ENCODE data around the gene PGBD2.
A peak's percentile ranks its signal among the peaks of the same experiment; 100 is the strongest.

The PGBD2 gene

DNA sequence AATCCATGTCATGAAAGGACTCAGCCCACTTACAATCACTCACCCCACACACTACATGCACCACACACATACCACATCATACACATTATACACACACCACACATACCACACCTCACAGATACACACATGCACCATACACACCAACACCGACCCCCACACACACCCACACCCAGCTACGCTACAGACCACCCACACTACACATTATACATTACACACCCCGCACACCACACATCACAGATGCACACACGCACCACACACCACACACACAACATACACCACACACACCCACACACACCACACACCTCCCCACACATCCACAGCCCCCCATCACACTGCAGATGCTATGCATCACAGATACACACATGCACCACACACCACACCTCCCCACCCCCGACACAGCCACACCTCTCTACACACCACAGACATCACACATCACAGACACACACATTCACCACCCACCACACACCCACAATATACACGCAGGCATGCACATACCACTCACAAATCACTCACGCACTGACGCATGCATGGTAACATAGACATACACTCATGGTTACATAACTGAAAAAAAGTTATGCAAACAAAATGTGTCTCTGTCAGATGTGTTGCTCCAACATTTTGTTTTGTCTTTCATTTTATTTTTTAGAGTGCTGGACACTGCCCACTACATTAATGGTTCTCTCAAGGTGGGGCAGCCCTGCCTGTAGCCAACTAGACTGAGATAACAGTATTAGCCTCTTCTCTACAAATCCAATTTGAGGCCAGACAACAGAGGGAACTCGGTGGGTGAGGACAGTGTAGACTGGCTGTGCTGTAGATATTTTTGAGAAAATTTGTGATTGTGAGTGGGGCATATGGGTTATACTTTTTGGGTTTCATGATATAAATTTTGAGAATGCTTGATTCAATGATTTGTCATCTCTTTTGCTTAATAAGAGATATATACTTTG is 15.2 kb upstream of the PGBD2 start:
- H3K27me3 ChIP-seq (ENCODE audit: control insufficient read depth, insufficient read depth, low read length): no peaks in the 10 kb centered on the region
- H3K9ac ChIP-seq (ENCODE audit: low read length): no peak overlapping the region
- peaks cover 12% of the 10 kb centered on the region for H3K4me1 ChIP-seq (ENCODE audit: control insufficient read depth, insufficient read depth, low read length)
- no peak overlapping the region for H3K27ac ChIP-seq (ENCODE audit: low read depth, low read length)
- no peak overlapping the region for H3K4me3 ChIP-seq (ENCODE audit: low read depth, low read length)
- no peaks in the 10 kb centered on the region for H3K36me3 ChIP-seq (ENCODE audit: control insufficient read depth, insufficient read depth, low read length)
- H3K9me3 ChIP-seq (ENCODE audit: control insufficient read depth, insufficient read depth, low read depth, low read length): no peaks in the 10 kb centered on the region

DNA sequence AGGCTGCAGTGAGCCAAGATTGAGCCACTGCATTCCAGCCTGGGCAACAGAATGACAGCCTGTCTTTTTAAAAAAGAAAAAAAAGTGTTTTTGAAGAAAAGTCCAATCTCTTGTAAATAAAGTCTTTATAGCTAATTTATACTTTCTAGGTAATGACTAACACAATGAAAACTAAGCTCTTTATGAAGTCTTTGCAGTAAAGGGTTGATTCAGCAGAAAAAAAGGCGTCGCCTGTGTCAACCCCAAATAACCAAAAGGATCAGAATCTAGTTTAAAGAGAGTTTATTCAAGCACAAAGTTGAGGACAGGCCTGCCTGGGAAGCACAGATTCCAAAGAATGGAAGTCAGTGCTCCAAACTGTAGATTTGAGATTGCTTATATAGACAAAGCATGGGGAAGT is 14.3 kb upstream of the PGBD2 start:
- no peak overlapping the region for H3K4me3 ChIP-seq (ENCODE audit: low read depth, low read length)
- H3K9ac ChIP-seq (ENCODE audit: low read length): no peak overlapping the region
- no peaks in the 10 kb centered on the region for H3K9me3 ChIP-seq (ENCODE audit: control insufficient read depth, insufficient read depth, low read depth, low read length)
- H3K4me1 ChIP-seq (ENCODE audit: control insufficient read depth, insufficient read depth, low read length): peaks cover 4% of the 10 kb centered on the region
- no peak overlapping the region for H3K27ac ChIP-seq (ENCODE audit: low read depth, low read length)
- no peaks in the 10 kb centered on the region for H3K36me3 ChIP-seq (ENCODE audit: control insufficient read depth, insufficient read depth, low read length)
- H3K27me3 ChIP-seq (ENCODE audit: control insufficient read depth, insufficient read depth, low read length): no peaks in the 10 kb centered on the region

DNA sequence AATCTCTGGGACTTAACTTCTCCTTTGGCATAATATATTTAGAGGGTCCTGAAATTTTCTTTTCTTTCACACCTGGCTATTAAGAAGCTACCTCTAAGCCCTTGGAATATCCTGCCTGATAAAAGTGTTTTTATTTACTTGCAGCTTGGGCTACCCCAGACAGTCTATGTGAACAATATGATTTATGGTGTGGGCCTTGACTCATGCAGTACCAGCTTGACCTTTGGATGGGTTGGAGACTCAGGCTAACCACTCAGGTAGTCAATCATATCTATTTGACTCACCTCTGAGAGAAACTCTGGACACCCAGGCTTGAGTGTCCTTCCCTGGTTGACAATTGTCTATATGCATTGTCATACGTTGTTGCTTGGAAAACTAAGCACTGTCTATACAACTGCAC is 13.4 kb upstream of the PGBD2 start:
- H3K27ac ChIP-seq (ENCODE audit: low read depth, low read length): no peak overlapping the region
- H3K4me1 ChIP-seq (ENCODE audit: control insufficient read depth, insufficient read depth, low read length): peaks cover 8% of the 10 kb centered on the region
- H3K4me3 ChIP-seq (ENCODE audit: low read depth, low read length): no peak overlapping the region
- no peaks in the 10 kb centered on the region for H3K27me3 ChIP-seq (ENCODE audit: control insufficient read depth, insufficient read depth, low read length)
- no peaks in the 10 kb centered on the region for H3K36me3 ChIP-seq (ENCODE audit: control insufficient read depth, insufficient read depth, low read length)
- H3K9me3 ChIP-seq (ENCODE audit: control insufficient read depth, insufficient read depth, low read depth, low read length): no peaks in the 10 kb centered on the region
- no peak overlapping the region for H3K9ac ChIP-seq (ENCODE audit: low read length)

DNA sequence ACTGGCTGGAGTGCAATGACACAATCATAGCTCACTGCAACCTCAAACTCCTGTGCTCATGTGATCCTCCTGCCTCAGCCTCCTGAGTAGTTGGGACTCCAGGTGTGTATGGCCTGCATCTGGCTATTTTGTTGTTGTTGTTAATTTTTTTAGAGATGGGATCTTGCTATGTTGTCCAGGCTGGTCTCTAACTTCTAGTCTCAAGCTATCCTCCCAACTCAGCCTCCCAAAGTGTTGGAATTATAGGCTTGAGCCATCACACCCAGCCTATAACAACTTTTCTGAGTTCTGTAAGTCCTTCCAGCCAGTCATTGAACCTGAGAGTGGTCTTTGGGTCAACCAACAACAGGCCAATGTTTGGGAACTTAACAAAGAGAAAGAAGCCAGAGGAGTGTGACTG is 11.2 kb upstream of the PGBD2 start:
- Histone ChIP-seq H3K4me3 (ENCODE audit: low read depth, low read length) (no peak overlapping the region), H3K9me3 (ENCODE audit: control insufficient read depth, insufficient read depth, low read depth, low read length) (no peaks in the 10 kb centered on the region), H3K36me3 (ENCODE audit: control insufficient read depth, insufficient read depth, low read length) (no peaks in the 10 kb centered on the region), H3K27me3 (ENCODE audit: control insufficient read depth, insufficient read depth, low read length) (no peaks in the 10 kb centered on the region), H3K4me1 (ENCODE audit: control insufficient read depth, insufficient read depth, low read length) (peaks cover 11% of the 10 kb centered on the region), H3K9ac (ENCODE audit: low read length) (no peak overlapping the region), H3K27ac (ENCODE audit: low read depth, low read length) (no peak overlapping the region)

DNA sequence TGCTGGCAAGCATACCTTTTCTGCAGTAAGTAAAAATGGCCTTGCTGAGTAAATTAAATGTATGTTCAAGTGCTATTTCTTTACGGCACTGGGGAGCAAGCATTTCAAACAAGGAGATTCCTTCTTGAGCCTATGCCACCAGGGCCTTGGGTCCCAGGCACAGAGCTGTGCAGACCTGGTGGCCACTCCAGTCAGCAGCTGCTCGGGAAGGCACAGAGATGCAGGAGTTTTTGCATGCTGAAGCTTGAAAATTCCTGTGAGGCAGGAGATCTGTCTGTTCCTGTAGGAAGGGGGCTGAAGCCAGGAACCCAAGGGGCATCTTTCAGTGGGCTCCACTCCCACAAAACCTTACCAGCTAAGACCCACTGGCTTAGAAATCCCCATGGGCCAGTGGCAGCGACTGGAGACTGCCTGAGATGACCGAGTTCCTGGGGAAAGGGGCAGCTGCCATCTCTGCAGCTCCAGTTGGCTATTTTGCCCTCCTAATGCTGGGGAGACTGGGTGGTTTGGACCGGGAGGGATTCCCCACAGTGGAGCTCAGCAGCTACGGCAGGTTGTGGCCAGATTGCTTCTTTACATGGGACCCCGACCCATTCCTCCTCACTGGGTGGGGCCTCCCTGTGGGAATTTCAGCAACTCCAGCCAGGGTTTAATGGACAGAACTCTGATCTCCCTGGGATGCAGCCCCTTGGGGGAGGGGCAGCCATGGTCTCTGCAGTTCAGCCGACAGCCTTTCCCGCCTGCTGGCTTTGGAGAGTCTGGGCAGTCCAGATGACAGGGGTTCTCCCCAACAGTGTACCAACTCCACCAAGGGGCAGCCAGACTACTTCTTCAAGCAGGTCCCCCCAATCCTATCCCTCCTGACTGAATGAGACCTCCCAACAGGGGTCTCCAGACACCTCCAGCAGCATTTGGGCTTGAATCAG is 8.4 kb upstream of the PGBD2 start:
- Histone ChIP-seq H3K4me3 (ENCODE audit: low read depth, low read length) (no peak overlapping the region), H3K9me3 (ENCODE audit: control insufficient read depth, insufficient read depth, low read depth, low read length) (no peaks in the 10 kb centered on the region), H3K9ac (ENCODE audit: low read length) (no peak overlapping the region)

DNA sequence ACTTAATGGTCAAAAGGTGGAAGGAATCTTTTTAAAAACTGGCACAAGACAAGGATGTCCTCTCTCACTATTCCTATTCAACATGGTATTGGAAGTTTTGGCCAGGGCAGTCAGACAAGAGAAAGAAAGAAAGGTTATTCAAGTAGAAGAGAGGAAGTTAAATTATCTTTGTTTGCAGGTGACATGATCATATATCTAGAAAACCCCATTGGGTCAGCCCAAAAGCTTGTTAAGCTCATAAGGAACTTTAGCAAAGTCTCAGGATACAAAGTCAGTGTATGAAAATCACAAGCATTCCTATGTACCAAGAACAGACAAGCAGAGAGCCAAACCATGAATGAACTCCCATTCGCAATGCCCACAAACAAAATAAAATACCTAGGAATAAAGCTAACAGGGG is 5.4 kb upstream of the PGBD2 start:
- Histone ChIP-seq H3K36me3 (ENCODE audit: control insufficient read depth, insufficient read depth, low read length) (no peaks in the 10 kb centered on the region), H3K4me3 (ENCODE audit: low read depth, low read length) (no peak overlapping the region), H3K4me1 (ENCODE audit: control insufficient read depth, insufficient read depth, low read length) (peaks cover 21% of the 10 kb centered on the region), H3K27ac (ENCODE audit: low read depth, low read length) (no peak overlapping the region), H3K9me3 (ENCODE audit: control insufficient read depth, insufficient read depth, low read depth, low read length) (no peaks in the 10 kb centered on the region), H3K27me3 (ENCODE audit: control insufficient read depth, insufficient read depth, low read length) (no peaks in the 10 kb centered on the region; the same call in 1 of the 2 replicates), H3K9ac (ENCODE audit: low read length) (no peak overlapping the region)

More for the DNA sequence above, 8.4 kb upstream of the PGBD2 start:
- H3K36me3 ChIP-seq (ENCODE audit: control insufficient read depth, insufficient read depth, low read length): no peaks in the 10 kb centered on the region
- no peak overlapping the region for H3K27ac ChIP-seq (ENCODE audit: low read depth, low read length)
- peaks cover 11% of the 10 kb centered on the region for H3K4me1 ChIP-seq (ENCODE audit: control insufficient read depth, insufficient read depth, low read length)
- no peaks in the 10 kb centered on the region; the same call in 1 of the 2 replicates for H3K27me3 ChIP-seq (ENCODE audit: control insufficient read depth, insufficient read depth, low read length)

DNA sequence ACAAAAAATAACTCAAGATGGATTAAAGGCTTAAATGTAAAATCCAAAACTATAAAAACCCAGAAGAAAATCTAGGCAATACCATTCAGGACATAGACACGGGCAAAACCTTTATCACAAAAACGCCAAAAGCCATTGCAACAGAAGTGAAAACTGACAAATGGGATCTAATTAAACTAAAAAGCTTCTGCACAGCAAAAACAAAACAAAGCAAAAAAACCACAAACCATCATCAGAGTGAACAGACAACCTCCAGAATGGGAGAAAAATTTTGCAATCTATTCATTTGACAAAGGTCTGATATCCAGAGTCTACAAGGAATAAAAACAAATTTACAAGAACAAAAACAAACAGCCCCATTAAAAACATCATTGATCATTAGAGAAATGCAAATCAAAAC is 4.5 kb upstream of the PGBD2 start:
- H3K9ac ChIP-seq (ENCODE audit: low read length): no peak overlapping the region
- H3K27ac ChIP-seq (ENCODE audit: low read depth, low read length): no peak overlapping the region
- no peak overlapping the region for H3K4me3 ChIP-seq (ENCODE audit: low read depth, low read length)
- H3K4me1 ChIP-seq (ENCODE audit: control insufficient read depth, insufficient read depth, low read length): peaks cover 22% of the 10 kb centered on the region
- no peaks in the 10 kb centered on the region for H3K36me3 ChIP-seq (ENCODE audit: control insufficient read depth, insufficient read depth, low read length)
- H3K9me3 ChIP-seq (ENCODE audit: control insufficient read depth, insufficient read depth, low read depth, low read length): no peaks in the 10 kb centered on the region
- no peaks in the 10 kb centered on the region; the same call in 1 of the 2 replicates for H3K27me3 ChIP-seq (ENCODE audit: control insufficient read depth, insufficient read depth, low read length)

DNA sequence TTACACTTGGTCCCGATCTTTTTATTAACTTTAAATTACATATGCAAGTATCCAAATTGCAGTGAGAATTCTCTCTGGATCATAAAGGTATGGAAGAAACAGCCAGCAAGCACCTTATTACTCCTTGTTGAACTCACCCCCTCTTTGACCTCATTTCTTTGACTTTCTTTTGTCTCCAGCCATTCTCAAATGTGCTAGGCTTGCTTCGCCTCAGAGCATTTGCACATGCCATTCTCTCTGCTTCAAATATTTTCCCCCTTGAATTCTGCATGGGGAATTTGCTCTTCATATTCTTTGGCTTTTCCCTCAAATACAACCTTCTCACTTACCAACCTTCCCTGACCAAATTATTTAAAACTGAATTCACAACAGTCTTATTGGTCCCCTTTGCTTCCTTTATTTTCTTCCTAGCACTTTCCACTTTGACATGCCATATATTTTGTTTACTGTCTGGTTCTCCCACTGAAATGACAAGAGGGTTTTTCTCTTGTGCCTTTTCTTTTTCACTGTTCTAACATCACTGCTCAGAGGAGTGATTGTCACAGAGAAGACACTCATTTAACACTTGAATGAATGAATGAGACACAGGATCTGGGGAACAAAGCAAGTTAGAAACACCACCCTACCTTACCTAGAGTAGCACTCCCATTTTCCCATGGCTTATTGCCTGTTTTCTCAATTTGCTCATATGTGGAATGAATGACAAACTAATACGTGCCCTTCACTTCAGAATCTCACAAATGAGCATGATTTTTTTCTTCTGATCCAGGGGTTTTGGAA is 1.4 kb upstream of the PGBD2 start:
- Histone ChIP-seq H3K9me3 (ENCODE audit: control insufficient read depth, insufficient read depth, low read depth, low read length) (no peaks in the 10 kb centered on the region), H3K27me3 (ENCODE audit: control insufficient read depth, insufficient read depth, low read length) (no peaks in the 10 kb centered on the region; the same call in 1 of the 2 replicates), H3K27ac (ENCODE audit: low read depth, low read length) (no peak overlapping the region), H3K4me3 (ENCODE audit: low read depth, low read length) (no peak overlapping the region), H3K4me1 (ENCODE audit: control insufficient read depth, insufficient read depth, low read length) (peaks cover 15% of the 10 kb centered on the region), H3K9ac (ENCODE audit: low read length) (no peak overlapping the region), H3K36me3 (ENCODE audit: control insufficient read depth, insufficient read depth, low read length) (no peaks in the 10 kb centered on the region)

DNA sequence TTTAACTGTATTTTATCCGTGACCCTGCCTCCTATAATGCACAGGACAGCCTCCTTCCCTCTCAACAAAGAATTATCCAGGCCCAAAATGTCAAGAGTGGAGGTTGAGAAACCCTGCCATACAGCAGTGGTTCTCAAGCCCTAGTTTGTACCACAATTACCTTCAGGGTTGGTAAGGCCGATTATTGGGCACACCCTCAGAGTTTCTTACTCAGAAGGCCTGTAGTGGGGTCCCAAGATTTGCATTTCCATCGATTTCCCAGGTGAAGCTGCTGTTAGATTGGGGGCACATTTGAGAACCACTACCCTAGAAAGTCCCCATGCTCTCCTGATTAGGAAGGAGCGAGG is 400 bp upstream of the PGBD2 start:
- Histone ChIP-seq H3K4me1 (ENCODE audit: control insufficient read depth, insufficient read depth, low read length) (peaks cover 15% of the 10 kb centered on the region), H3K27ac (ENCODE audit: low read depth, low read length) (peak overlapping the region; percentile 86), H3K36me3 (ENCODE audit: control insufficient read depth, insufficient read depth, low read length) (no peaks in the 10 kb centered on the region), H3K9me3 (ENCODE audit: control insufficient read depth, insufficient read depth, low read depth, low read length) (no peaks in the 10 kb centered on the region), H3K27me3 (ENCODE audit: control insufficient read depth, insufficient read depth, low read length) (no peaks in the 10 kb centered on the region; the same call in 1 of the 2 replicates), H3K9ac (ENCODE audit: low read length) (peak overlapping the region; percentile 86), H3K4me3 (ENCODE audit: low read depth, low read length) (peak overlapping the region; percentile 99)

DNA sequence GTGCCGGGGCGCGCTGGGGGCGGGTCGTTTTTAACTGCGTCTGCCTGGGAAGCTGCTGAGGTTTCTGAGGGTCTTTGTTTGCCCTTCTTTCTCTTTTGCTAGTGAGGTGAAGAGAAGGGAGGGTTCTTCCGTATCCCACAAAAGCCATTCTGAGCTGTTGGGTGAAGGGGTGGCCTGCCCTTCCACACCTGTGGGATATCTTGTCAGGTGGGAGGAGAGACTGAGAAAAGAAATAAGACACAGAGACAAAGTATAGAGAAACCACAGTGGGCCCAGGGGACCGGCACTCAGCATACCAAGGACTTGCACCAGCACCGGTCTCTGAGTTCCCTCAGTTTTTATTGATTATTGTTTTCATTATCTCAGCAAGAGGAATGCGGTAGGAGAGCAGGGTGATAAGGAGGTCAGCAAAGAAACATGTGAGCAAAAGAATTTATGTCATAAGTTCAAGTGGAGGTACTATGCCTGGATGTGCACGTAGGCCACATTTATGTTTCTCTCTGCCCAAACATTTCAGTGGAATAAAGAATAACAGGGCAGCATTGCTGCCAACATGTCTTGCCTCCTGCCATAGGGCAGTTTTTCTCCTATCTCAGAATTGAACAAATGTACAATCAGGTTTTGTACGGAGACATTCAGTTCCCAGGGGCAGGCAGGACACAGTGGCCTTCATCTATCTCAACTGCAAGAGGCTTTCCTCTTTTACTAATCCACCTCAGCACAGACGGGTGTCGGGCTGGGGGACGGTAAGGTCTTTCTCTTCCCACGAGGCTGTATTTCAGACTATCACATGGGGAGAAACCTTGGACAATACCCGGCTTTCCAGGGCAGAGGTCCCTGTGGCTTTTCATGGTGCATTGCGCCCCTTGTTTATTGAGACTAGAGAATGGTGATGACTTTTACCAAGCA is 972 bp downstream of the PGBD2 start:
- Histone ChIP-seq H3K27ac (ENCODE audit: low read depth, low read length) (peak overlapping the region; percentile 70; the same call in 1 of the 2 replicates), H3K4me1 (ENCODE audit: control insufficient read depth, insufficient read depth, low read length) (peaks cover 15% of the 10 kb centered on the region), H3K36me3 (ENCODE audit: control insufficient read depth, insufficient read depth, low read length) (no peaks in the 10 kb centered on the region), H3K27me3 (ENCODE audit: control insufficient read depth, insufficient read depth, low read length) (no peaks in the 10 kb centered on the region), H3K4me3 (ENCODE audit: low read depth, low read length) (peak overlapping the region; percentile 69), H3K9me3 (ENCODE audit: control insufficient read depth, insufficient read depth, low read depth, low read length) (no peaks in the 10 kb centered on the region), H3K9ac (ENCODE audit: low read length) (peak overlapping the region; percentile 86)

All from HUES6 (cell line).